Right renal cortex interstitium (tissue), 3 donors: ENCODE measurements around the gene CSTA. TPM values are rescaled to one million over a fixed set of nuclear protein-coding genes. Genes with fewer than 3 reads are reported as not detected.
"Not testable (repeated sequence)": the region's sequence is repeated elsewhere in the genome, so short reads cannot be mapped to it uniquely, and the experiment has no call there.

Experiments
- DNase-seq, 3 donors: peaks; one replicate each; pipeline ENCODE4 v3.0.0-alpha.2; 2013; ENCODE audit warnings: low read depth in 3 of 3, low spot score in 2 of 3
- polyA plus RNA-seq, 3 donors: library from polyadenylated mRNA; unstranded; fragments of 120-200 nt; gene quantifications; one replicate each; pipeline ENCODE4 v1.2.1, GENCODE V29; 2013; ENCODE audit not compliant: insufficient read length in 3 of 3

CSTA gene
- polyA plus RNA-seq, 3 donors, result 0.37 to 1.2 (median 0.93) TPM

GRCh38 chr3:122318620-122319019 lies 6.4 kb upstream of the CSTA start:
- no peak for DNase-seq

DNA sequence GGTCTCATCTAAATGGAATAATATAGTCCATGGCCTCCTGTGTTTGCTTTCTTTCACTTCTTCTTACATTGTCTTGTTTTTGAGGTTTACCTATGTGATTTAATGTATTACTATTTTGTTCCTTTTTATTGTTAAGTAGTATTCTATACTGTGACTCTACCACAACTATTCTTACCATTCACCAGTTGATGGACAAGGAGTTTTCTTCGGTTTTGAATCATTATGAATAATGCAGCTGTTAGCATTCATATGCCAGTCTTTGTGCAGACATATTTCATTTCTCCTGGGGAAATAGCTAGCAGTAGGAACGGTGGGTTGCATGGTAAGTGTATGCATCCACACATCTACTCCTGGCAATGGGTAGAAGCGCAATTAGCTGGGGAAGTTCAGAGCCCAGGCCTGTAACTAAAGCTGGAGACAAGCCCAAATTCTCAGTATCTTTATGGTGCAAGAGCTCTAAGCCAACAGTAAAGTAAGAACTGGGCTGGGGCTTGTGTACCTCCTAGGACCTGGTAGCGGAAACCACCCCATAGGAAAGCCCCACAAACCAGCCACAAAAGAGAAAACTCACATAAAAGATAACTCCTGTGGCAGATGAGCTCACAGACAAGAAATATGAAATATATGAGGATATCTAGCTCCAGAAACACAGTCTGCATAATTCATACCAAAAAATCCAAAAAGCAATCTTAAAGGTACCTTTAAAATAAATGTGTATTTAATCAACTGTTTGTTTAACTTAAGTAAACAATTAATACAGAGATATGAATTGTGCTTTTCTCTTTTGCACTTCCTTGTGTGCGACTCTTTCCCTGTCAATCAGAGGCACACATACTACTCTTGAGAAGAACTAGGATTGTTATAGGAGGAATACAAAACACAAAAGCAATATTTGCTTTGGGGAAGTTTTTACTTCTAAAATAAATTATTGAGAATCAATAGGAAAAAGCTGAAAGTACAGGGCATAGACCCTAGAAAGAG lies 2.7 kb upstream of the CSTA start:
- no peak for DNase-seq

DNA sequence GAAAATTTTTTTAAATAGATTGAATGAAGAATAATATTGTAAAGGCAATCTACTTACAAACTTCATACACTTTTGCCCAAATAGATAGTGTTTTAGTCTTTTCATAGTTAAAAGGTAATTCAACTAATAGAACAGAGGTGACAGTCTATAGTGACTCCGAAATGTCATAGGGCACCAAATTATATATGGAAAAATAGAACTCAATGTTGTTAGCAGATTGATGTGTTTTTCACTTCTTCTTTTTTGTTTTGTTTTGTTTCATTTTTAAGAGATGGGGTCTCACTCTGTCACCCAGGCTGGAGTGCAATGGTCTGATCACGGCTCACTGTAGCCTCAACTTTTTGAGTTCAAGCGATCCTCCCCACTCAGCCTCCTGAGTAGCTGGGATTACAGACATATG lies 721 bp downstream of the CSTA start:
- no peak for DNase-seq

DNA sequence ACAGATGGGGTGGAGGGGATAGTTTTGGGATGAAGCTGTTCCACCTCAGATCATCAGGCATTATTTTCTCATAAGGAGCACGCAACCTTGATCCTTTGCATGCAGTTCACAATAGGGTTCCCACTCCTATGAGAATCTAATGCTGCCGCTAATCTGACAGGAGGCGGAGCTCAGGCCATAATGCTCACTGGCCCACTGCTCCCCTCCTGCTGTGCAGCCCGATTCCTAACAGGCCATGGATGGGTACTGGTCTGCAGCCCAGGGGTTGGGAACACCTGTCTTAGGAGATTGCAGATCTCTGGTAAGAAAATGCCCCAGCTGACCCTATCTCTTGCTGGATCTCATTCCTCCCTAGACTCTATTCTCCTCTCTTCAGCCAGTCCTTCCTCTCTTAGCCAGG lies 6.8 kb downstream of the CSTA start:
- DNase-seq, result no peak

- DNase-seq, result no peak
Observed at GRCh38 chr3:122332551-122332950, 7.5 kb downstream of the CSTA start.

GRCh38 chr3:122342803-122343202 lies 17.8 kb downstream of the CSTA start:
- DNase-seq, result no peak

DNA sequence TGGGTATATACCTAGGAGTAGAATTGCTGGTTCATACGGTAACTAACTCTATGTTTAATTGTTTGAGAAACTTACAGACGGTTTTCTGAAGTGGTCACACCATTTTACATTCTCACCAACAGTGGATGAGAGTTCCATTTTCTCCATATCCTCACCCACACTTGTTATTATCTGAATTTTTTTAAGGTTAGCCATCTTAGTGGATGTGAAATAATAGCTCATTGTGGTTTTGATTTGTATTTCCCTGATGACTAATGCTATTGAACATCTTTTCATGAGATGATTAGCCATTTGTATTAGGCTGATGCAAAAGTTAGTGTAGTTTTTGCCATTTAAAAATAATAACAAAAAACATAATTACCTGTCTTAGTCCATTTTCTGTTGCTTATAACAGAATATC lies 18.6 kb downstream of the CSTA start:
- no peak for DNase-seq

- no peak for DNase-seq
Observed at GRCh38 chr3:122349171-122349570, 24.1 kb downstream of the CSTA start.

- no peak for DNase-seq
Observed at GRCh38 chr3:122350814-122351418, 25.9 kb downstream of the CSTA start.

GRCh38 chr3:122351612-122352011 lies 26.6 kb downstream of the CSTA start:
- DNase-seq, result no peak

- no peak for DNase-seq
Observed at GRCh38 chr3:122353215-122353614, 28.2 kb downstream of the CSTA start.

DNA sequence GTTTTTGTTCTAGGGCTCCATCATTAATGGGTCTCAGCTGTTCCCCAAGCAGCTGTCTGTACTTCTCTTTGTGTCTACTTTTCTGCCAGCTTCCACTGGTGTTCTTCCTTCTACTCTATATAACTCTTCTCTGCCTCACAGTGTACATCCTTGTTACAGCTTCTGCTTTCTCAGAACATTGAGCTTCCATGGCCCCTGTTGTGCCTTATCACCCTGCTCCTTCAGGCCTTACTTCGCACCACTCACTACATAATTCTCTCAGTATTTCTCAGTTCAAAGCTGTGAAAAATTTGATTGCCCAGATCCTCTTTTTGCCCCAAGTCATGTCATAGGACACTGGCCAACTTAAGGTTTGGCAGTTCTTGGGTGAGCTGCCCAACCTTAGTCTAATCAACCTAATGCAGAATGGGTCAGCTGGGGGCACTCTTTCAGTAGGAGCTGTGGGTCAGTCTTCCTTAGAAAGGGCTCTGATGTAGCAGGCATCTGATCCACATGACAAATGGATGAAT lies 28.9 kb downstream of the CSTA start:
- DNase-seq, result no peak

DNA sequence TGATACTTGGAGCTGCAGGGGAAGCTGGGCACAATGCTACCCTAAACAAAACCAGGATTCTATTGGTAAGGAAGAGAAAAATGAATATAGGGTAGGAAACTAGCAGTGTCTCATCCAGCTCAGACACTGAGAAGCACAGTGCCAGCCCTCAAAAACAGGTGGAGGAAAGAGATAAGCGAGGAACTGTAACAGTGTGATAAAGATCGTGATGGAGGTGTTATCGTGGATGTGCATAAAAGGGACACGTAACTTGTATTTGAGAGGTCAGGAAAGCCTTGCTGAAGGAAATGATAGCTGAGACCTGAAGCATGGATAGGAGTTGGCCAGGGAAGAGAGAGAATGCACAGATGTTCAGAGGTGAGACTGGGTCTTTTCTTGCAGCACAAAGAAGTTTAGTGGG lies 30.6 kb downstream of the CSTA start:
- no peak for DNase-seq

- DNase-seq, result peak in 2 of 3 donors; percentile 4 to 13
Observed at GRCh38 chr3:122356402-122356801, 31.4 kb downstream of the CSTA start.

DNA sequence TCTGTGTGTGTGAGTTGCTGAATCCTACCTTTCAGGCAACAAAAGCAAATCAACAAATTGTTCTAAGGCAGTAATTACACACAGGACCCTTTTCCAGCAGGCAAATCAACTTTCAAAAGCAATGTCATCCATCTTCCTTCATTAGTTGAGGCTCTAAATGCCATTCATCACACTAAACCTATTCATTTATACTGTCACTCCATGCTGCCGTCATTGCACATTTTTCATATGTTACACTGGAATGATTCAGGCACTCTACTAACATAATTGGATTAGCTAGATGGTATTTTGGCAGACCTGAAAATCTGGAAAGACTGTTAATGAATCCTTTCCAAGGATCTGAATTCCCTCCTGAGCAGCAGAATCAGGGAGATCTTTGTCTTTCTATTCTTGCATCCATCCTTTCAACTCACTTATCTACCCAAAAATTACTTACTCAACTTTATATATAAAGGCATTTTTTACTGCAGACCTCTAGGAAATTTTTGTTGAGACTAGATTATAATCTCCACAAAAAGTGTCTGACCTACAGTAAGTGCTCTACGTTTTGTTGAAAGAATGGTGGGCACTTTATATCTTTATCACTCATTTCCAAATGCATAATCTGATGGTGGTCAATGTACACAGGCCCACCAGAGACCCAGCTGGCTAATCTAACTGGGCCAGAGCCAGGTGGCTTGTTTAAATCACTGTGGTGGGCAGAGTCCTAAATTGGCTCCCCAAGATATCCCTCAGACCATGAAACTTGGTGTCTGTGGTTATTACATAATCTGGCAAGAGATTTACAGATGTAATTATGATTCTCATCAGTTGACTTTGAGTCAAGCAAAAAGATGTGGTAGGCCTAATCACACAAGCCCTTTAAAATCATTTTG lies 33.0 kb downstream of the CSTA start:
- DNase-seq, result no peak

- no peak for DNase-seq
Observed at GRCh38 chr3:122358703-122359032, 33.6 kb downstream of the CSTA start.

GRCh38 chr3:122362026-122362425 lies 37.0 kb downstream of the CSTA start:
- no peak for DNase-seq

- no peak for DNase-seq
Observed at GRCh38 chr3:122364490-122364889, 39.4 kb downstream of the CSTA start.

DNA sequence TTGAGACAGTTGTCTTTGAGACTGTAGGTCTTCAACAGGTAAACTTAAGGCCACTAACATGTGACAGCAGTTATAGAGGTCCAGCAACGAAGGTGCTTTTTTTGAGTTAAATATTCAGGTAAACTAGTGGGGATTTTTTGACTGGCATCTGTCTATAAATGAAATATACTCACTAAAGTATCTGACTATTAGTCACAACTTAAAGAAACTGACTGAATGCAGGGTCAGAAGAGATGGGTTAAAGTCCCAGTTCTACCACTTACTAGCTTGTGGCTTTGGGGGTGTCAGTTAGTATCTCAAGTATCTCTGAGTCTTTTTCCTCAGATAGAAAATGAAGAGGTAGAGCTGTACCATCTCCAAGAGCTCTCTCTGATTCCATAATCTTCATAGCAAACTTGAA lies 40.0 kb downstream of the CSTA start:
- no peak for DNase-seq

DNA sequence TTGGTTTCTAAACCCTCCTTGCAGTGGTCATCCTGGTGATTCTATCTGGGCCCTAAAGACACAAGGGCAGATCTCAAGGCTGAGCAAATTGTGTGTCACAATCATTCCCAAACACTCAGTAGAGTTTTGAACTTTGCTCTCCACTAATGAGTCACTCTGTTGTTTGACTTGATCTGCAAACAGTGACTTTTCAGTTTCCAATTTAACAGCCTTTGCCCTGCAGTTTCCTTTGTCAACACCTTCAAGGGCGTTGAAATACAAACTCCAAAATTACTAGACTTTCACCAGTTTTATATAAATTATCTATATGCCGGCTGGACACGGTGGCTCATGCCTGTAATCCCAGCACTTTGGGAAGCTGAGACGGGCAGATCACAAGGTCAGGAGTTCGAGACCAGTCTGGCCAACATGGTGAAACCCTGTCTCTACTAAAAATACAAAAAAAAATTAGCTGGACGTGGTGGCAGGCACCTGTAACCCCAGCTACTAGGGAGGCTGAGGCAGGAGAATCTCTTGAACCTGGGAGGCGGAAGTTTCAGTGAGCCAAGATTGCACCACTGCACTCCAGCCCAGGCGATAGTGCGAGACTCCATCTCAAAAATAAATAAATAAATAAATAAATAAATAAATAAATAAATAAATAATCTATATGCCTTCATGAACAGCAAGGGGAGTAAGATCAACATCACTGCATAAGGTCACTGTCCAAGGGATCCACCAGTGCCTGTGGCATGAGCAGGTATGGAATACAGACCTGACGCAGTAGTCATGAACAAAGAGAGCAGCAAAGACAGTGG lies 40.7 kb downstream of the CSTA start:
- not testable (repeated sequence) for DNase-seq
